Activated naive CD4-positive, alpha-beta T cell treated with anti-CD3 and anti-CD28 coated beads, Interleukin-2, amount 50 U/mL, for 16 hours (primary cell): Measurements from ENCODE around the gene FUT6.
A peak's percentile ranks its signal among the peaks of the same experiment; 100 is the strongest.
"Not testable (repeated sequence)": the region's sequence is repeated elsewhere in the genome, so short reads cannot be mapped to it uniquely, and the experiment has no call there.

Source experiments
- DNase-seq: peaks from one replicate; pipeline ENCODE4 v3.0.0-alpha.2; 2020

The FUT6 gene

GRCh38 chr19:5857203-5858081, 17.9 kb upstream of the FUT6 start:
- DNase-seq: no peak

- DNase-seq: not testable (repeated sequence)
These were observed 15.6 kb upstream of the FUT6 start for GRCh38 chr19:5855151-5855550.

- not testable (repeated sequence) for DNase-seq
These were observed 14.6 kb upstream of the FUT6 start for GRCh38 chr19:5854121-5854520.

- no peak for DNase-seq
These were observed 11.8 kb upstream of the FUT6 start, which contains the start of gene FUT3 for GRCh38 chr19:5851302-5851701. FUT3 (minus strand) TSS chr19:5851449.

GRCh38 chr19:5850743-5851293, 11.3 kb upstream of the FUT6 start:
- DNase-seq: no peak

- DNase-seq: no peak
These were observed 10.7 kb upstream of the FUT6 start for GRCh38 chr19:5850189-5850588.

GRCh38 chr19:5848621-5849020, 9.1 kb upstream of the FUT6 start:
- DNase-seq: not testable (repeated sequence)

GRCh38 chr19:5847846-5848245, 8.3 kb upstream of the FUT6 start:
- DNase-seq: not testable (repeated sequence)

GRCh38 chr19:5844456-5845433, 5.2 kb upstream of the FUT6 start:
- no peak for DNase-seq

- no peak for DNase-seq
These were observed 3.9 kb upstream of the FUT6 start for GRCh38 chr19:5843295-5843927.

GRCh38 chr19:5841735-5842111, 2.2 kb upstream of the FUT6 start:
- not testable (repeated sequence) for DNase-seq

- no peak for DNase-seq
These were observed 993 bp downstream of the FUT6 start for GRCh38 chr19:5838353-5839064.

- DNase-seq: no peak
These were observed 1.6 kb downstream of the FUT6 start for GRCh38 chr19:5837761-5838352.

GRCh38 chr19:5832527-5833216, 6.8 kb downstream of the FUT6 start:
- DNase-seq: no peak

- no peak for DNase-seq
These were observed 7.4 kb downstream of the FUT6 start for GRCh38 chr19:5832061-5832460.

GRCh38 chr19:5831159-5831558, 8.3 kb downstream of the FUT6 start:
- DNase-seq: no peak

GRCh38 chr19:5829567-5830310, 9.8 kb downstream of the FUT6 start:
- DNase-seq: no peak

- peak; percentile 37 for DNase-seq
These were observed 10.6 kb downstream of the FUT6 start for GRCh38 chr19:5828661-5829566.
